NCI-H2227 (cell line): ENCODE data around the gene IRF1.
"Not testable (repeated sequence)": the region's sequence is repeated elsewhere in the genome, so short reads cannot be mapped to it uniquely, and the experiment has no call there.

ENCODE experiments used
- DNase-seq: peaks from one replicate; lab custom pipeline; 2025; ENCODE audit not compliant: unreplicated experiment; lab: John Stamatoyannopoulos, UW

Gene IRF1, protein sequence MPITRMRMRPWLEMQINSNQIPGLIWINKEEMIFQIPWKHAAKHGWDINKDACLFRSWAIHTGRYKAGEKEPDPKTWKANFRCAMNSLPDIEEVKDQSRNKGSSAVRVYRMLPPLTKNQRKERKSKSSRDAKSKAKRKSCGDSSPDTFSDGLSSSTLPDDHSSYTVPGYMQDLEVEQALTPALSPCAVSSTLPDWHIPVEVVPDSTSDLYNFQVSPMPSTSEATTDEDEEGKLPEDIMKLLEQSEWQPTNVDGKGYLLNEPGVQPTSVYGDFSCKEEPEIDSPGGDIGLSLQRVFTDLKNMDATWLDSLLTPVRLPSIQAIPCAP

DNA sequence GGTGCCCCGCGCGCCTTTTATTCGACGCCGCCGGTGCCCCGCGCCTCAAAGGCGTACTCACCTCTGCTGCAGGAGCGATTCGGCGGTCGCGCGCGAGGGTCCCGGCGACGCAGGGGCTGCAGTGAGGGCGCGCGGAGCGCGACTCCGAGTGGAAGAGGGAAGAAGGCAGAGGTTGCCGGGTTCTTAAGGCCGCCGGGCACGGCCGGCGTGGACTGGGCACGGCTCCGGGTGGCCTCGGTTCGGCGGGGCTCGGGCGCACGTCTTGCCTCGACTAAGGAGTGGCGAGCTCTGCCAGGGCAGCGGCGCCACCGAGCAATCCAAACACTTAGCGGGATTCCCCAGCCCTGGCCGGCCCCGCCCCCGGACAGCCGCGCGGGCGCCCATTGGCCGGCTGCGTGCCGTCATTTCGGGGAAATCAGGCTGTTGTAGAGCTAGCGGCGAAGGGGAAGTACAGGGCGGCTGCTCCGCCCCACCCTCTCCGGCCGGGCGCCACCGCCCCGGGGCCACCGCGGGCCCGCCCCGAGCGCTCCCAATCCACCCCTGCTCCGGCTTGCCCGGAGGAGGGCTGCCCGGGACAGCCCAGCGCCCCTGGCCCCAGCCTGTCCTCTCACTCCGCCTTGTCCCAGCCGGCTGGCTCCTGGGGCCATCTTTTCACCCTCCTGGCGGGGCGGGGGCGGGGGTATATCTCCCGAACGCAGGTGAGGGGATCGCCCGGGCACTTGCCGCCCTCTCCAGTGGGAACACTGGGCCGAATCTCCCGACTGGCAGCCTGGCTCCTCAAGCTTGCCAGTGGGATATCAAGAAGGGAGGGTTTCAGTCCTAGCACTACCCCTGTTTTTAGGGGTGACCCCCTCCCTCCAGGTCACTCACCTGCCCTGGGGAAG, at the start of gene IRF1:
TSS of gene IRF1 (minus strand) at position 290 of the 884 bp plus-strand sequence. CDS start 1,295 bp downstream, outside the sequence.
- peak; percentile 91 for DNase-seq

DNA sequence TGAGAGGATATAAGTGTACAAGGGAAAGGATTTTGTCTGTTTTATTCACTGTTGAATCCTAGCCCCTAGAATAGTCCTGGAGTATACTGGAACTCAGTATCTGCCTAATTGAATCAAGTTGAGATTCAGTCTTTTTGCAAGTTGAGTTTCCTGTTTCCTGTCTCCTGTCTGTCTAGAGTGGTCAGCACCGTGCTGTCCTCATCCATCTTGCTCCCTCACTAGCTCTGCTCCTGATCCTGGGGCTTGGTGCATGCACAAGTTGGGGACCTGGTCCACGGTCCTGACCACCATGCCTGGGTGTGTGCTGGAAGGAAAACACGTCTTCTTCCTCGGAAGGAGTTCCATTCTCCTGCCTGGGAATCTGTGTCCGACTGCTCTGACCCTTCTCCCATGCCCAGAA, 49.6 kb upstream of the IRF1 start:
- no peak for DNase-seq

DNA sequence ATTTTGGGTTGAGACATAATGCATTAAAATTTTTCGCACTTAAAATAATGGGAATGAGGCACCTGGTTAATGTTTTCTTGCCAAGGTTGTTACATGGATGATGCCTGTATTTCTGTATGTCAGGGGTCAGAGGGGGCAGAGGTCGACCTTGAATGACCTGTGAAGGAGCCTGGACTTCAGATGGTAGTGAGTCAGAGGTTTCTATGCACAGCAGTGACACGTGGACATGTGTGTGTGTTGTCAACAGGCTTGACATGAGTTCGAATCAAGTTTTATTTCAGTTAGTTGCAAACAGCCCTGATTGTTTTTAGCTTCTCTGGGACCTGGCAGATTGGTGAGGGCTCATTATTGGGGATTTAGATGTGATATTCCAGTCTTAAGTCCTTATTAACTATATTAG, 49.1 kb upstream of the IRF1 start:
- no peak for DNase-seq

DNA sequence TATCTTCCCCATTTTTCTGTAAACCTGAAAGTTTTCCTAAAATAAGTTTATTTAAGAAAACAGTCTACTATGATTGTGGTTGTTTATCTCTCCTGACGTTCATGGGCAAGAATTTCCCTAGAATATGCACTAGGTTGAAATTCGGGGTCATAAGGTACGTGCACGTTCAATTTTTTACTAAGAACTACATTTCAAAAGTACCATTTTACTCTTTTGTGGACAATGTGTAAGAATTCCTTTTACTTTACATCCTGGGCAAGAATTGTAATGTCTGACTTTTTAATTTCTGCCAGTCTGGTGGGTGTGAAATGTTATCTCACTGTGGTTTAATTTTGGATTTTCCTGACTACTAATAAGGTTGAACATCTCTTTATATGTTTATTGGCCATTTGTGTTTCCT, 40.4 kb upstream of the IRF1 start:
- no peak for DNase-seq

DNA sequence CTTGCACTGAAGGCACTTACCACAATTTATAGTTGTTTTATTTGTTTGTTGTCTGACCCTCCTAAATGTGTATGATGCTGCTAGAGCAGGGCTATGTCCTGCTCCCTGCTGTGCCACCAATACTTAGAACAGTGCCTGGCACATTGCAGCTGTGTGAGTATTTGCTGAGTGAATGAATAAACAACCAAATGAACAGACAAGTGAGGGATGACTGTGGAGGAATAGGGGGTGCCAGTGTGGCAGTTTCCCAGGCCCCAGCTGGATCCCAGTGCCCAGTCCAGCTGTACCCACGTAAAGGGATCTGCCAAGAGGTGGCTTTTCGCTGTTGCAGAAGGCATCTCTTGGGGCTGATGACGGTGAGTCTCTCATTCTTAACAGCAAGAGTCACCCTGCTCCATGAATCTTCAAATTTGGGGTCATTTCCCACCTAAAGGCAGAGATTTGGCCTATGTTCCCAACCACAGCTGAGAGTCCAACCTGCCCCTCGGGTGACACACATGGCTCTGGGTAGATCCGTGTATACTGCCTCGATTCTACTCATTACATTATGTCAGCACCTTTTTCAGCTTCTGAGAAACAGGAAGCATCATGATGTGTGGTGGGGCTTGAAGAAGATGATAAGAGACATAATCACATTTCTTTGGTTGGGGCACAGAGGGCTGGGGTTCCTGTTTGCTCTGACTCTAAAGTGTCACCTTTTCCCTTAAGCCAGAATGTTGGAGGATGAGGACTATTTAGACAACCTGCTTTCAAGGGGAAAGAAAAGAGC, 38.5 kb upstream of the IRF1 start:
- no peak for DNase-seq

DNA sequence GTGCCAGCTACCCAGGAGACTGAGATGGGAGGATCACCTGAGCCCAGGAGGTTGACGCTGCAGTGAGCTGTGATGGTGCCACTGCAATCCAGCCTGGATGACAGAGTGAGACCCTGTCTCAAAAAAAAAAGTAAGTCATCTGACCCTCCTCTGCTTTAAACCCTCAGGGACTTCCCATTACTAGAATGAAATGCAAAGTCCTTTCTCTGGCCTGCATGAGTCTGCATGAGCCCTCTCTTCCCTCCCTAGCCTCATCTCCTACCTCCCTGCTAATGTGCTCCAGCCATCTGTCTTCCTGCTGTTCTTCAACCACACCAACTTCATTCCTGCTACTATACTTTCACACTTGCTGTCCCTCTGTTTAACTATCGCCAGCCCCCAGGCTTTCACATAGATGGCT, 37.4 kb upstream of the IRF1 start:
- DNase-seq = no peak

DNA sequence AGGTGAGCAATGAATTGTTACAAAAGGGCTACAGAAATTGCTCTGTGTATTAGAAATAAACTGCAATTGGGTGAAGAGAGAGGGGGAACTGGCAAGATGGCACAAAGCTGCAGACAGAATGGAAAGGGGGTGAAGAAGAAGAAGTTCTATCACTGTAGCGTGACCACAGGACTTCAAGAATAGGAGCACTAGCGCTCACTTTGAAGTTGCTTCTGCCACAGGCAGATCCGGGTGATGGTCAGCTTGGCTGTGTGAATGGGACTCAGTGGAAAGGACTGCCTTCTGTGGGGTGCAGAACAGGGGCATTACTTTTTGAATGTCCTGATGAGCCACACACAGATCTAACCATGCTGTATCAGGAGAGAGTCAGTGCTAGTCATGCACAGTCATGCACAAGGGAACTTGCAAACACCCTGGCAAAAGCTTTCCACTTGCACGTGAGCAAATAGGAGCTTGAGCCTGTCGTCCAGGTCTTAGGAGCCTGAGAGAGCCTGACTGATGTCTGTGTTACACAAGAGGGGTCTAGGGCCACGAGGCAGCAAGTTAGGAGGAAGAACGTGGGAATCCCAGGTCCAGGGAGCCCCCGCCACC, 36.5 kb upstream of the IRF1 start:
- no peak for DNase-seq

DNA sequence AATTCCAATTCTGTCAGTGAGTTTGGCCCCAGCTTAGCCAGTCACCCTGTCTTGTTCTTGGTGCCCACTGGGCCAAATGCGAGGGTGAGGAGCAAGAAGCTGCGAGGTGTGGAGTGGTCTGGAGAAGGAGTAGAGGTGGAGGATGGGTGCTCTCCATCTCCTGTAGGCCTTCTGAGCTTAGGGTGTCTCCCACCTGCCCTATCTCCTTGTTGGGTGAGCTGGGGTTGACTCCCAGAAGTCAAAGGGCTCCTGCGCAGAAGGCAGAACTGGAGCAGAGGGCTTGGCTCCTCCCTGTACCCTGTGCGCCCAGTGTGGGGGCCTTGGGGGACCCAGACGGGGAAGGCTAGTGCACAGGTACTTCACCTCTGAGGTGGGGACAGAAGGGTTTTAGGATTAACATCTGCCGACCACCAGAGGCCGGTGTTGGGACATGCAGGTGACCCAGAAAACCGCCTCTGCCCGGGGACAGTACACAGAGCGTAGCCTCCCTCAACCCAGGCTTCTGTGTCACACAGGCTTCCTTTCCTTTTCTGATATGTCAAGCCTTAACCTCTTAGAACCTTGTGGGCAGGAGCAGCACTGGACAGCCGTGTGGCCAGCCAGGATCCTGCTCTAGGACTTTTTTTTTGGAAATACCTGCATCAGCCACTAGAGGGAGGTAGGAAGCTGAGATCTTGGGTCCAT, 35.9 kb upstream of the IRF1 start:
- peak; percentile 53 for DNase-seq

DNA sequence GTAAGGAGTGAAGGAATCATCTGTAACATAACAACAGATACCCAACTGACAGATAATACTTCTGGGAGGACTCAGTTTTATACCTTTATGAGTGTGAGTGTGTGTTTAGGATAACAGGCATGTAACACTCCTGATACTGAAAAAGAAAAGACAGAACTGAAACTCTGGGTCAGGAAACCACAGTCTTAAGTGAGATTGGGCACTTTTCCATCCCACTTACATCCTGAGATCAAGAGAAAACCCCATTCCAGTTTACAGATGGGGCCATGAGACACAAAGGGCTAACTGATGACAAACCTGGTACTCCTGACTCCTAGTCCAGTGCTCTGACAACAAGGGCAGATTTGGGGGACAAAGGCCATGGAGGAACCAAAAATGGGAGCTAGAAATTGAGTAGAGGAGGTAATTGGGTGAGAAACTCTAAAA, 34.7 kb upstream of the IRF1 start:
- DNase-seq = no peak

DNA sequence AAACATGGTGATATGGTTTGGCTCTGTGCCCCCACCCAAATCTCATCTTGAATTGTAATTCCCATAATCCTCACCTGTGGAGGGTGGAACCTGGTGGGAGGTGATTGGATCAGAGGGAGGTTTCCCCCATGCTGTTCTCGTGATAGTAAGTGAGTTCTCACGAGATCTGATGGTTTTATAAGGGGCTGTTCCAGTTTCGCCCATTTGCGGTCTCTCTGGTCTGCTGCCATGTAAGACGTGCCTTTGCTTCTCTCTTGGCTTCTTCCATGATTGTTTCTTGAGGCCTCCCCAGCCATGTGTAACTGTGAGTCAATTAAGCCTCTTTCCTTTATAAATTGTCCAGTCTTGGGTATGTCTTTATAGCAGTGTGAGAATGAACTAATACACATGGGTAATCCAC, 34.3 kb upstream of the IRF1 start:
- not testable (repeated sequence) for DNase-seq

DNA sequence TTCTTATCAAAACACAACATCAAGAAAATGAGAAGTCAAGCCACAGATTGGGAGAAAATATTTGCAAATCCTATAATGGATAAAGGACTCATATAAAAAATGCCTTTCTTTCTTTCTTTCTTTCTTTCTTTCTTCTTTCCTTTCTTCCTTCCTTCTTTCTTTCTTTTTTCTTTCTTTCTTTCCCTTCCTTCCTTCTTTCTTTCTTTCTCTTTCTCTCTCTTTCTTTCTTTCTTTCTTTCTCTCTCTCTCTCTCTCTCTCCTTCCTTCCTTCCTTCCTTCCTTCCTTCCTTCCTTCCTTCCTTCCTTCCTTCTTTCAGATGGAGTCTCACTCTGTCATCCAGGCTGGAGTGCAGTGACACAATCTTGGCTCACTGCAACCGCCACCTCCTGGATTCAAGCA, 31.5 kb upstream of the IRF1 start:
- not testable (repeated sequence) for DNase-seq

DNA sequence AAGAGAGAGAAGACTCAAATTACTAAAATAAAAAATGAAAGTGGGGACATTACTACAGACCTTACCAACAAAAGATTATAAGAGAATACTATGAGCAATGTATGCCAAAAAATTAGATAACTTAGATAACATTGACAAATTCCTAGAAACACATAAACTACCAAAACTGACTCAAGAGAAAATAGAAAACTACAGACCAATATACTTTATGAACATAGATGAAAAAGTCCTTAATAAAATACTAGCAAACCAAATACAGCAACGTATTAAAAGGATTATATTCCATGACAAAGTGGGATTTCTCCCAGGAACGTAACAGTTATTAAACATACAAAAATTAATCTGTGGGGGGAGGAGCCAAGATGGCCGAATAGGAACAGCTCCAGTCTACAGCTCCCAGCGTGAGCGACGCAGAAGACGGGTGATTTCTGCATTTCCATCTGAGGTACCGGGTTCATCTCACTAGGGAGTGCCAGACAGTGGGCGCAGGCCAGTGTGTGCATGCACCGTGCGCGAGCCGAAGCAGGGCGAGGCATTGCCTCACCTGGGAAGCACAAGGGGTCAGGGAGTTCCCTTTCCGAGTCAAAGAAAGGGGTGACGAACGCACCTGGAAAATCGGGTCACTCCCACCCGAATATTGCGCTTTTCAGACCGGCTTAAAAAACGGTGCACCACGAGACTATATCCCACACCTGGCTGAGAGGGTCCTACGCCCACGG, 23.2 kb upstream of the IRF1 start:
- DNase-seq = not testable (repeated sequence)

DNA sequence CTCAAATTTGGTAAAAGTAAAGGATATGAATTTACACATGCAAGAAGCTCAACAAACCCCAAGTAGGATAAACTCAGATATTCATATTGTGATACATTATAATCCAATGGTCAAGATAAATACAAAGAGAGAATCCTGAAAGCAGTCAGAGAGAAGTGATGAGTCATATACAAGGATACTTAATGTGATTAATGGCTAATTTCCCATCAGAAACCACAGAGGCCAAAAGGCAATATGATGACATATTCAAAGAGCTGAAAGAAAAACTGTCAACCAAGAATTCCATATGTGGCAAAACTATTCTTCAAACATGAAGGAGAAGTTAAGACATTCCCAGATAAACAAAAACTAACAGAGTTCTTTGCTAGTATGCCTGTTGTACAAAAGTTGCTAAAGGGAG, 19.5 kb upstream of the IRF1 start:
- no peak for DNase-seq

DNA sequence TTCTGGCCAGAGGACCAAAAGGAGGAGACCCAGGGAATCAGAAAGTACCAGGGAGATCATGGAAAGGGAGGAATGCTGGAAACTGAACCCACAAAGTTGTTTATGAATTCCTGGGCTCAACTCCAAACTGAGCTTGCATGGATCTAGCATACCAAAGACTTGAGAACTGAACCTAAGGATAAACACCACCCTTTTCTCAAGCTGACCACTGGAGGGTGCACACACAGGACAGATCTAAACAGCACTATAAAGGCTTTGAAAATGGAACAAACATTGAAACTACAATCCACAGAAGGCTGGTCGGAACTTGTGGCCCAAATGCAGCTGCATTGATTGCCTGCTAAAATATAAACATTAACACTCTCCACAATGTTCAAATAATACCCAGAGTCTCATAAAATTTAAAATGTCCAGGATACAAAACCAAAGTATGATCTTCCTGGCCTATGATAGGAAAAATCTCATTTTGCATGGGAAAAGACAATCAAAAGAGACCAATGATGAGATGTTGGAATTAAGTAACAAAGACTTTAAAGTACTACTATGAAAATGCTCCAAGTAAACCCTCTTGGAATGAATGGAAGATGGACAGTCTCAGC, 15.6 kb upstream of the IRF1 start:
- peak; percentile 19 for DNase-seq

DNA sequence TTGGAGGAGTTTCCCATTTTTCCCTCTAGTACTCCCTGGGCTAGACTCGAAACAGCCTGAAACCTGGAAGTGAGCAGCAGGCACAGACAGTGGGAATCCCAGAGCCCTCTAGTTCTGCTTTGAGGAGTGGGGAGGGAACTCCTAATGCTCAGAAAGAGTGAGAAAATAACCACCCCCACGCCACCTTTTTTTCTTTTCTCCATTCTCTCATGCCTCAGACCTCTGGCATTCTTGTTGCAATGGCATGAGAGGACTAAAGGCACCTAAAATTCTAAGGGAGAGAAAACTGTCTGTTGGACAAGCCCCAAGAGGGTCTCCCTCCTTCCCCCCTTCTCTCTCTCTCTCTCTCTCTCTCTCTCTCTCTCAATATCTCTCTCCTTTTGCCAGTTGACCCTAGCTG, 15.1 kb upstream of the IRF1 start:
- DNase-seq = no peak

DNA sequence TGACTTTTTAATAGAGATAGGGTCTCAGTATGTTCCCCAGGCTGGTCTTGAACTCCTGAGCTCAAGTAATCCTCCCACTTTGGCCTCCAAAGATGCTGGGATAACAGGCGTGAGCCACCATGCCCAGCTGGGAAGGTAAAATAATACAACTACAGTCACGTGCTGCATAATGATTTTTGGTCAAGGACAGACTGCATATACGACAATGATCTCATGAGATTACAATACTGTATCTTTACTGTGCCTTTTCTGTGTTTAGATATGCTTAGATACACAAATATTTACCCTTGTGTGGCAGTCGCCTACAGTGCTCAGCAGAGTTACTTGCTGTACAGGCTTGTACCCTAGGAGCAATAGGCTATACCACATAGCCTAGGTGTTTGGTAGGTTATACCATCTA, 14.2 kb upstream of the IRF1 start:
- no peak for DNase-seq

DNA sequence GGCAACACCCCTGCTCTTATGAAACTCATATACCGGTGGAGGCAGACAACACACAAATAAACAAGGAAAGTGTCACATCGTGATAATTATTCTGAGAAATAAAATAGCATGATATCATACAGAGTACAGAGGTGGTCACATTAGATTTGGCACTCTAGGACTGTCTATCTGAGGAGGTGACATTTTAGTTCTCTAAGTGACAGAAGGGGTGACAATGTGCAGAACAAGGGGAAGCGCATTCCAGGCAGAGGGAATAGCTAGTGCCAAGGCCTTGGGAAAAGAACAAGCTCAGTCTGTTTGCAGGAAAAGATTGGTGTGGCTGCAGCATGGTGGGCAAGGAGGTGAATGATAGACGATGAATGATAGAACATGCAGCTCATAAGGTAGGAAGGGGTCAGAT, 12.7 kb upstream of the IRF1 start:
- no peak for DNase-seq

DNA sequence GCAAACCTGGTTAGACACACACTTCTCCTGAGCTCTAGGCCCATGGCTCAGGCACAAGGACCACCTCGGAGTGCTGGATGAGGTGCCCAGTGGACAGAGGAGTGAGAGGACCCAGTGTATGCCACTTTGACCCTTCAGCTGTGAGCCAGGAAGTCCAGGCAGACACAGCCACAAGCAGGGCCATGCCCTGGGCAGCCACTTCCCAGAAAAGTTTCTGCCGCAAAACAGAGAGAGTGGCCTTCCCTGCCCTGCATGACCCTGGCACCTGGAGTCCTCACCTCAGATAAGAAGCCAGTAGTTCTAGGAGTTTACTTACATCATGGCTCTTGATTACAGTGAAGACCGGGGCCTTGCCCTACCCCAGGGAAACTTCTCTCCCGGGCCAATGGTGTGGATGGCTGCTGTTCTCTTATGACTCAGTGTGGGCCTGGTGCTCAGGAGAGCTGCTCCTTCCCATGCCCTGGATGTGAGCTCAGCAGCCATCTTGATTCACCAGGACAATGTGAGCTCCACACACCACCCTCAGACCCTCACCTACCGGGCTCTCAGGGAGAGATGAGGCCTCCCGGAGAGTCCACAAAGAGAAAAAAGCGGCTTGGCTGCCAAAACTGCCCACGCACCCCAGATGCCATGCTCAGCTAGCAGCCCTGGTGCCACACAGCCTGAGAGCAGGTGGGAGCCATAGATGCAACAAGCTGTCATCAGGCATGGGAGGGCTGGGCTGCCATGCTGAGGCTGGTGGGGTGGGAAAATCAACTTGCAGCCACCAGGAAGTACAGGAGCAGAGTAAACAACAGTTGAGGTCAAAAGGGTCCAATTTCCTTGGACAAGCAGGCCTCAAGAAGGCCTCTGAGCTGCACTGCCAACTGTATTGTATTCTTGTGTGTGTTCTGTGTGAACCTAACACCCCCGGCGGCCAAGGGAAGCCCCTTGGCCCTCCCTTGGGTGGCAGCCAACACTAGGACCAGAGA, 11.7 kb upstream of the IRF1 start:
- no peak for DNase-seq

DNA sequence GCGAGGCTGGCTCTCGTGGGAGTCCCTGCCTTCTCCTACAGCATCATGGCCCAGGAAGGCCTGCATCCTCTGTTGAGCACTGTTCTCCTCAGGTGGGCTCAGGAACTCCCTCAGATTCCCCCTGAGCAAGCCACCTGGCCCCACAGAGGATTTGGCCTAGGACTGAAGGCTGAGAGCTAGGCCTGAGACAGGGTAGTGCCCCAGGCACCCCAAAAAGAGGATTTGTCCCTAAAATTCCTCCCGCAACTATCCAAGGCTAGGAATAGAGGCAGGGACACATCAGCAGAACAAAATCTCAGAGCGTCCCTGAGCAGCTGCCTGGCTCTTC, 11.0 kb upstream of the IRF1 start:
- no peak for DNase-seq
